ENCODE results near the gene SLC25A19.

GRCh38 chr17:75246404-75246803 is 42.8 kb downstream of the SLC25A19 start:
- TF ChIP-seq, protein P1, sequence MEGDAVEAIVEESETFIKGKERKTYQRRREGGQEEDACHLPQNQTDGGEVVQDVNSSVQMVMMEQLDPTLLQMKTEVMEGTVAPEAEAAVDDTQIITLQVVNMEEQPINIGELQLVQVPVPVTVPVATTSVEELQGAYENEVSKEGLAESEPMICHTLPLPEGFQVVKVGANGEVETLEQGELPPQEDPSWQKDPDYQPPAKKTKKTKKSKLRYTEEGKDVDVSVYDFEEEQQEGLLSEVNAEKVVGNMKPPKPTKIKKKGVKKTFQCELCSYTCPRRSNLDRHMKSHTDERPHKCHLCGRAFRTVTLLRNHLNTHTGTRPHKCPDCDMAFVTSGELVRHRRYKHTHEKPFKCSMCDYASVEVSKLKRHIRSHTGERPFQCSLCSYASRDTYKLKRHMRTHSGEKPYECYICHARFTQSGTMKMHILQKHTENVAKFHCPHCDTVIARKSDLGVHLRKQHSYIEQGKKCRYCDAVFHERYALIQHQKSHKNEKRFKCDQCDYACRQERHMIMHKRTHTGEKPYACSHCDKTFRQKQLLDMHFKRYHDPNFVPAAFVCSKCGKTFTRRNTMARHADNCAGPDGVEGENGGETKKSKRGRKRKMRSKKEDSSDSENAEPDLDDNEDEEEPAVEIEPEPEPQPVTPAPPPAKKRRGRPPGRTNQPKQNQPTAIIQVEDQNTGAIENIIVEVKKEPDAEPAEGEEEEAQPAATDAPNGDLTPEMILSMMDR (IDR thresholded peaks at IDR 0.05; ENCODE audit: low read length): no peak
- no peak for TF ChIP-seq EZH2 (IDR thresholded peaks at IDR 0.05; ENCODE audit: borderline replicate concordance, low read length)

Data from OCI-LY1 (cell line).